Omental fat pad (tissue), 4 donors: ENCODE results near the gene PCDHB13. TPM values are rescaled to one million over a fixed set of nuclear protein-coding genes. Genes with fewer than 3 reads are reported as not detected.
"Not testable (repeated sequence)": the region's sequence is repeated elsewhere in the genome, so short reads cannot be mapped to it uniquely, and the experiment has no call there.

Source experiments
- ATAC-seq: fragments of 150-250 bp; one replicate; pipeline ENCODE4 v1.9.1; 2016; ENCODE audit warnings: mild to moderate bottlenecking, moderate library complexity; ENCODE audit not compliant: low FRiP score
- DNase-seq: peaks from one replicate; pipeline ENCODE4 v3.0.0-alpha.2; 2019; ENCODE audit warnings: low spot score
- total RNA-seq, 4 donors: library from RNA; depleted of rRNA; stranded (reverse); fragments of >200 nt; gene quantifications; one replicate each; pipeline ENCODE4 v1.1.0, GENCODE V29; 2016
- TF ChIP-seq, protein P1 (sequence below), 3 donors: fragments of 450-650 bp; IDR thresholded peaks; one replicate each; pipeline ENCODE4 v1.5.1; 2016 to 2017; ENCODE audit warnings: antibody characterized with exemption in 3 of 3, mild to moderate bottlenecking in 3 of 3, moderate library complexity in 2 of 3

Gene PCDHB13
- total RNA-seq = 1 to 10 TPM; 1.8 to 7.7 (median 3.0) TPM

DNA sequence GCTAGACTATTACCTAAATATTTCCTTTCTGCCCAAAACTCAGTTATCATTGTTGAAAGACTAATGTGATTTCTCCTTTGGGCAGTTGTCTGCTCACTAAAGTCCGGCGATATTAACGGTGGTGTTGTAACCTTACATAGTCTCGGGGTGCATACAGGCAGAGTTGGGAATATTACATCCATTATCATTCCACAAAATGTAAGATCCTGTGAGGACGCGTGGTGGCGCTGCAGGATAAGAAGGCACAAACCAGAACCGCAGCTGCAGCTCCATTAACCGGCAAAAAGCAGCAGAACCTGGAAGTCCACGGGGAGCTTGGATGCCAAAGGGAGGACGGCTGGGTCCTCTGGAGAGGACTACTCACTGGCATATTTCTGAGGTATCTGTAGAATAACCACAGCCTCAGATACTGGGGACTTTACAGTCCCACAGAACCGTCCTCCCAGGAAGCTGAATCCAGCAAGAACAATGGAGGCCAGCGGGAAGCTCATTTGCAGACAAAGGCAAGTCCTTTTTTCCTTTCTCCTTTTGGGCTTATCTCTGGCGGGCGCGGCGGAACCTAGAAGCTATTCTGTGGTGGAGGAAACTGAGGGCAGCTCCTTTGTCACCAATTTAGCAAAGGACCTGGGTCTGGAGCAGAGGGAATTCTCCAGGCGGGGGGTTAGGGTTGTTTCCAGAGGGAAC lies at the start of gene PCDHB13:
PCDHB13 (plus strand) TSS at position 264 of the 684 bp plus-strand sequence; CDS start at position 469, 205 bp downstream.
- not testable (repeated sequence) for ATAC-seq, DNase-seq

DNA sequence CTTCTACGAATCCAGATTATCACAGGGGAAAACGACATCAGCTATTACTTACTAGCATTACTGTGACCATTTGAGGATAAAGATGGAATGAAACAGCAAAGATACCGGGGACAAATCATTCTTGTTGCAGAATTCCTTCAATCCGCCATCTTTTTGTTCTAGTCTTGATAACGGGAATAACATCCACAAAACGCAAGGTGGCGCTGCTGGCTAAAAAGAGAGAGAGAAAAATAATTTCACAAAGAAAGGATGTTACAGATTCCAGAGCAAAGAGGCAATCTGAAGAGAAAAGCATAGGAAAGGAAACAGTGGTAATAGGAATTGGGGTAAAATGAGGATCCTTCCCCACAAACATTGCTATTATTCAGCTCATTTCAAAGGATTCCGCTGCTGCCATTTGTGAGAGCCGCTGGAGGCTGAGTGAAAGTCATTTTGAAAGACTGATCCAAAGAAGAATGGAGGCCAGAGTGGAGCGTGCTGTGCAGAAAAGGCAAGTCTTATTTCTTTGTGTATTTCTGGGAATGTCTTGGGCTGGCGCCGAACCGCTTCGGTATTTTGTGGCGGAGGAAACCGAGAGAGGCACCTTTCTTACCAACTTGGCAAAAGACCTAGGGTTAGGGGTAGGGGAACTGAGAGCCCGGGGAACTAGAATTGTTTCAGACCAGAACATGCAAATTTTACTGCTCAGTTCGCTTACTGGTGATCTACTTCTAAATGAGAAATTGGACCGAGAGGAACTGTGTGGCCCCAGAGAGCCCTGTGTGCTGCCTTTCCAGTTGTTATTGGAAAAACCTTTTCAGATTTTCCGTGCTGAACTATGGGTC lies 41.1 kb upstream of the PCDHB13 start, which contains the start of gene PCDHB7:
PCDHB7 (plus strand) TSS at position 264 of the 824 bp plus-strand sequence; CDS start at position 456, 192 bp downstream.
- DNase-seq (no peak), ATAC-seq (no peak)
- TF ChIP-seq, protein P1, sequence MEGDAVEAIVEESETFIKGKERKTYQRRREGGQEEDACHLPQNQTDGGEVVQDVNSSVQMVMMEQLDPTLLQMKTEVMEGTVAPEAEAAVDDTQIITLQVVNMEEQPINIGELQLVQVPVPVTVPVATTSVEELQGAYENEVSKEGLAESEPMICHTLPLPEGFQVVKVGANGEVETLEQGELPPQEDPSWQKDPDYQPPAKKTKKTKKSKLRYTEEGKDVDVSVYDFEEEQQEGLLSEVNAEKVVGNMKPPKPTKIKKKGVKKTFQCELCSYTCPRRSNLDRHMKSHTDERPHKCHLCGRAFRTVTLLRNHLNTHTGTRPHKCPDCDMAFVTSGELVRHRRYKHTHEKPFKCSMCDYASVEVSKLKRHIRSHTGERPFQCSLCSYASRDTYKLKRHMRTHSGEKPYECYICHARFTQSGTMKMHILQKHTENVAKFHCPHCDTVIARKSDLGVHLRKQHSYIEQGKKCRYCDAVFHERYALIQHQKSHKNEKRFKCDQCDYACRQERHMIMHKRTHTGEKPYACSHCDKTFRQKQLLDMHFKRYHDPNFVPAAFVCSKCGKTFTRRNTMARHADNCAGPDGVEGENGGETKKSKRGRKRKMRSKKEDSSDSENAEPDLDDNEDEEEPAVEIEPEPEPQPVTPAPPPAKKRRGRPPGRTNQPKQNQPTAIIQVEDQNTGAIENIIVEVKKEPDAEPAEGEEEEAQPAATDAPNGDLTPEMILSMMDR (IDR thresholded peaks at IDR 0.05) = no peak

DNA sequence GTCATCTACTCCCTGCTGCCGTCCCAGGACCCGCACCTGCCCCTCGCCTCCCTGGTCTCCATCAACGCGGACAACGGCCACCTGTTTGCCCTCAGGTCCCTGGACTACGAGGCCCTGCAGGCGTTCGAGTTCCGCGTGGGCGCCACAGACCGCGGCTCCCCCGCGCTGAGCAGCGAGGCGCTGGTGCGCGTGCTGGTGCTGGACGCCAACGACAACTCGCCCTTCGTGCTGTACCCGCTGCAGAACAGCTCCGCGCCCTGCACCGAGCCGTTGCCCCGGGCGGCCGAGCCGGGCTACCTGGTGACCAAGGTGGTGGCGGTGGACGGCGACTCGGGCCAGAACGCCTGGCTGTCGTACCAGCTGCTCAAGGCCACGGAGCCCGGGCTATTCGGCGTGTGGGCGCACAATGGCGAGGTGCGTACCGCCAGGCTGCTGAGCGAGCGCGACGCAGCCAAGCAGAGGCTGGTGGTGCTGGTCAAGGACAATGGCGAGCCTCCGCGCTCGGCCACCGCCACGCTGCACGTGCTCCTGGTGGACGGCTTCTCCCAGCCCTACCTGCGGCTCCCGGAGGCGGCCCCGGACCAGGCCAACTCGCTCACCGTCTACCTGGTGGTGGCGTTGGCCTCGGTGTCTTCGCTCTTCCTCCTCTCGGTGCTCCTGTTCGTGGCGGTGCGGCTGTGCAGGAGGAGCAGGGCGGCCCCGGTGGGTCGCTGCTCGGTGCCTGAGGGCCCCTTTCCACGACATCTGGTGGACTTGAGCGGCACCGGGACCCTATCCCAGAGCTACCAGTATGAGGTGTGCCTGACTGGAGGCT lies 39.2 kb upstream of the PCDHB13 start:
- not testable (repeated sequence) for DNase-seq, ATAC-seq

DNA sequence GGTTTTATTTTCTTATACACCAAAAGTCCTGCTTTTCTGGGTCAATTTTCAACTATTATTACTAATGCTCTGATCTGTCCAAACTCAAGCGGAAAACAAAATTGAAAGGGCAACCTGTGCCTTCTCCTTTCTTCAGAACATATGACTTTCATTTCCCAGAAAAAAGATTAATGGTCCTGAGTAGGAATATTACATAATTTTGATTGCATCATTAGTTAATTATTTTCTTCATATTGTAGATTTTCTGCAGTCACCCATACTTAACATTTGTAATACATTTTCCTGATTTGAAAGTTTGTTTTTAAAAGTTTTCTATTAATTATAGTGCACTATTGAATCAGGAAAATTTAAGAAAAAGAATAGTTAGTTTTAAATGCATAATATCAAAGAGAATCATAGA lies 37.8 kb upstream of the PCDHB13 start:
- DNase-seq (no peak), ATAC-seq (no peak)

DNA sequence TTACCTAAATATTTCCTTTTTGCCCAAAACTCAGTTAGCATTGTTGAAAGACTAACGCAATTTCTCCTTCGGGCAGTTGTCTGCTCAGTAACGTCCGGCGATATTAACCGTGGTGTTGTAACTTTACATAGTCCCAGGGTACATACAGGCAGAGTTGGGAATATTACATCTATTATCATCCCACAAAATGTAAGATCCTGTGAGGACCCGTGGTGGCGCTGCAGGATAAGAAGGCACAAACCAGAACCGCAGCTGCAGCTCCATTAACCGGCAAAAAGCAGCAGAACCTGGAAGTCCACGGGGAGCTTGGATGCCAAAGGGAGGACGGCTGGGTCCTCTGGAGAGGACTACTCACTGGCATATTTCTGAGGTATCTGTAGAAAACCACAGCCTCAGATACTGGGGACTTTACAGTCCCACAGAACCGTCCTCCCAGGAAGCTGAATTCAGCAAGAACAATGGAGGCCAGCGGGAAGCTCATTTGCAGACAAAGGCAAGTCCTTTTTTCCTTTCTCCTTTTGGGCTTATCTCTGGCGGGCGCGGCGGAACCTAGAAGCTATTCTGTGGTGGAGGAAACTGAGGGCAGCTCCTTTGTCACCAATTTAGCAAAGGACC lies 36.0 kb upstream of the PCDHB13 start, which contains the start of gene PCDHB8:
PCDHB8 (plus strand) TSS at position 214 of the 615 bp plus-strand sequence; CDS start at position 459, 245 bp downstream.
- not testable (repeated sequence) for ATAC-seq, DNase-seq

More for the DNA sequence above, 37.8 kb upstream of the PCDHB13 start:
- TF ChIP-seq, protein P1 (IDR thresholded peaks at IDR 0.05) = no peak

DNA sequence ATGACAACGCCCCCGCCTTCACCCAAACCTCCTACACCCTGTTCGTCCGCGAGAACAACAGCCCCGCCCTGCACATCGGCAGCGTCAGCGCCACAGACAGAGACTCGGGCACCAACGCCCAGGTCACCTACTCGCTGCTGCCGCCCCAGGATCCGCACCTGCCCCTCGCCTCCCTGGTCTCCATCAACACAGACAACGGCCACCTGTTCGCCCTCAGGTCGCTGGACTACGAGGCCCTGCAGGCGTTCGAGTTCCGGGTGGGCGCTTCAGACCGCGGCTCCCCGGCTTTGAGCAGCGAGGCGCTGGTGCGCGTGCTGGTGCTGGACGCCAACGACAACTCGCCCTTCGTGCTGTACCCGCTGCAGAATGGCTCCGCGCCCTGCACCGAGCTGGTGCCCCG lies 34.3 kb upstream of the PCDHB13 start:
- ATAC-seq = not testable (repeated sequence)

DNA sequence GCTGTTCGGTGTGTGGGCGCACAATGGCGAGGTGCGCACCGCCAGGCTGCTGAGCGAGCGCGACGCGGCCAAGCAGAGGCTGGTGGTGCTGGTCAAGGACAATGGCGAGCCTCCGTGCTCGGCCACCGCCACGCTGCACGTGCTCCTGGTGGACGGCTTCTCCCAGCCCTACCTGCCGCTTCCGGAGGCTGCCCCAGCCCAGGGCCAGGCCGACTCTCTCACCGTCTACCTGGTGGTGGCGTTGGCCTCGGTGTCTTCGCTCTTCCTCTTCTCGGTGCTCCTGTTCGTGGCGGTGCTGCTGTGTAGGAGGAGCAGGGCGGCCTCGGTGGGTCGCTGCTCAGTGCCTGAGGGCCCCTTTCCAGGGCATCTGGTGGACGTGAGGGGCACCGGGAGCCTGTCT lies 33.8 kb upstream of the PCDHB13 start:
- ATAC-seq, DNase-seq: not testable (repeated sequence)

More for the DNA sequence above, 34.3 kb upstream of the PCDHB13 start:
- not testable (repeated sequence) for DNase-seq

DNA sequence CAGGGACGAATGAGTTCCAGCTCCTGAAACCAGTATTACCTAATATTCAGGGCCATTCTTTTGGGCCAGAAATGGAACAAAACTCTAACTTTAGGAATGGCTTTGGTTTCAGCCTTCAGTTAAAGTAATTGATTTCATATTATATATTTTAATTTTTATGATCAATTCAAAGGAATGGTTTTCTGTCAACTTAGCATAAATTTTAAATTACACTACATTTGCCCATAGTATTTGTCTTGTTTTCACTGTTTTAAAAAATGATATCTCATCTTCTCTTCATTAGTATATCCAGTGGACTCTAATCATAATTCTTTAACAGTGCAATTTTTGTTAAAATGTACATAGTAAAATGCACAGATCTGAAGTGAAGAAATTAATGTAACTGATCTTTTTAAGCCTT lies 33.4 kb upstream of the PCDHB13 start:
- TF ChIP-seq, protein P1 (IDR thresholded peaks at IDR 0.05) = no peak
- no peak for ATAC-seq
- no peak for DNase-seq

DNA sequence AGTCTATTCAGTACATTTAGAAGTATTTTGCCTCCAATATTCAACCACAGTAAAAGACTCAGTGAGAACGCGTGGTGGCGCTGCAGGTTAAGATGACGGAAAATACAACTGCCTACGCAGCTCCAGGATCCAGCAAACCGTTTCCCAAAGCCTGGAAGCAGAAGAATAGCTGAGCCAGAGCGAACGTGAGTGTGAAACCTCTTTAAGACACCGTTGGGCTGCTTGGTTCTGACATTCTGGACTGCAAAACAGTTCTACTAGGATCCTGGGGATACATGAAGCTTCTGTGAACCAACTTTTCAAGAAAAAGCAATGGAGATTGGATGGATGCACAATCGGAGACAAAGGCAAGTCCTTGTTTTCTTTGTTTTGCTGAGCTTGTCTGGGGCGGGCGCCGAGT lies 31.5 kb upstream of the PCDHB13 start, which contains the start of gene PCDHB16:
PCDHB16 (plus strand) TSS at position 140 of the 400 bp plus-strand sequence; CDS start at position 313, 173 bp downstream.
- TF ChIP-seq, protein P1 (IDR thresholded peaks at IDR 0.05) = no peak
- no peak for DNase-seq
- ATAC-seq = no peak

DNA sequence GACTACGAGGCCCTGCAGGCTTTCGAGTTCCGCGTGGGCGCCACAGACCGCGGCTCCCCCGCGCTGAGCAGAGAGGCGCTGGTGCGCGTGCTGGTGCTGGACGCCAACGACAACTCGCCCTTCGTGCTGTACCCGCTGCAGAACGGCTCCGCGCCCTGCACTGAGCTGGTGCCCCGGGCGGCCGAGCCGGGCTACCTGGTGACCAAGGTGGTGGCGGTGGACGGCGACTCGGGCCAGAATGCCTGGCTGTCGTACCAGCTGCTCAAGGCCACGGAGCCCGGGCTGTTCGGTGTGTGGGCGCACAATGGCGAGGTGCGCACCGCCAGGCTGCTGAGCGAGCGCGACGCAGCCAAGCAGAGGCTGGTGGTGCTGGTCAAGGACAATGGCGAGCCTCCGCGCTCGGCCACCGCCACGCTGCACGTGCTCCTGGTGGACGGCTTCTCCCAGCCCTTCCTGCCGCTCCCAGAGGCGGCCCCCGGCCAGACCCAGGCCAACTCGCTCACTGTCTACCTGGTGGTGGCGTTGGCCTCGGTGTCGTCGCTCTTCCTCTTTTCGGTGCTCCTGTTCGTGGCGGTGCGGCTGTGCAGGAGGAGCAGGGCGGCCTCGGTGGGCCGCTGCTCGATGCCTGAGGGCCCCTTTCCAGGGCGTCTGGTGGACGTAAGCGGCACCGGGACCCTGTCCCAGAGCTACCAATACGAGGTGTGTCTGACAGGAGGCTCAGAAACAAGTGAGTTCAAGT lies 29.4 kb upstream of the PCDHB13 start:
- not testable (repeated sequence) for ATAC-seq, DNase-seq
